Measurements from ENCODE around the gene RFXANK. TPM values are rescaled to one million over a fixed set of nuclear protein-coding genes. Genes with fewer than 3 reads are reported as not detected.

RFXANK gene
- total and polyA plus RNA-seq, 2 donors = 136 to 144 TPM

DNA sequence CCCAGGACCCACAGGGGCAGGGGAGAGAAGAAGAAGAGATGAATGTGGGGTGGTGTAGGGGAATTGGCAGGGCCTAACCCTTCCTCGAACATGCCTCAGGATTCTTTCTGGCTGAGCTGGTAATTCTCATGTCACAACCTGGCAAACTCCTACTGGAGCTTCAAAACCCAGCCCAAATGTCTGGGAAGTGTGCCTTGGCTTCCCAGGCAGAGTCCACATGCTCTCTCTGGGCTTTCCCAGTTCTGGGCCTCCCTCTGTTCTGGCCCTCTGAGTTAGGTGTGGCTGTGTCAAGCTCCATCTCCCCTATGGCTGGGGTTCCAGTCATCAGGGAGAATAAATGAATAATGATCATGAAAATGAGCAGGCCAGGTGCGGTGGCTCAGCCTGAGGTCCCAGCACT, 42.6 kb upstream of the RFXANK start:
- Histone ChIP-seq H3K36me3 (ENCODE audit: control insufficient read depth in 2 of 2, insufficient read depth in 2 of 2, low read length in 1 of 2) (peaks cover 17% of the 10 kb centered on the region in 2 donors), H3K27me3 (ENCODE audit: control insufficient read depth in 2 of 2, insufficient read depth in 1 of 2, low read length in 1 of 2) (no peaks in the 10 kb centered on the region), H3K9me3 (ENCODE audit: control insufficient read depth in 2 of 2, insufficient read depth in 1 of 2, low read length in 1 of 2) (no peaks in the 10 kb centered on the region), H3K4me1 (ENCODE audit: control insufficient read depth in 2 of 2, insufficient read depth in 2 of 2, low read length in 2 of 2) (peaks cover 0 to 5% of the 10 kb centered on the region in 2 donors), H3K27ac (ENCODE audit: low read depth in 1 of 2, low read length in 1 of 2) (no peak overlapping the region), H3K4me3 (ENCODE audit: low read length in 2 of 2) (no peak overlapping the region)
- 99% methylated on average over 2 of the region's 2 CpGs for WGBS
- DNase-seq (ENCODE audit: low read depth in 6 of 9, low spot score in 9 of 9) = no peak

DNA sequence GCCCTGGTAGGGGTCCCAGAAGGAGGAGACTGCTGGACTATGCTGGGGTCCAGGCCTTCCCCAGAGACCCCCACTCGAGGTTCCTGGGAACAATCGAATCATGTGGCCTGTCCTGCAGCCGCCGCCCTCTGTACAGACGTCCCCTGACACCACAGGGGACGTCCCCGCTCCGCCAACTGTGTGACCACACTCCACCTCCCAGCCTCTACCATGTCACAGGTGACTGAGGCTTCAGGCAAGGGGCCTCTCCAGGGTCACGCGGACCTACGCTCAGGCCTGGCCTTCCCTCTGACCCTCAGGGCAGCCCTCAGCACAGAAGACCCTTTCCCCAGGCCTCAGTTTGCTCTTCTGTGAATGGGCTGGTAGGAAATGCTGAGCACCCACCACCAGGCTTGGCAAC, 40.6 kb upstream of the RFXANK start:
- DNase-seq (ENCODE audit: low read depth in 6 of 9, low spot score in 9 of 9) = no peak
- Histone ChIP-seq H3K4me3 (ENCODE audit: low read length in 2 of 2) (no peak overlapping the region), H3K9me3 (ENCODE audit: control insufficient read depth in 2 of 2, insufficient read depth in 1 of 2, low read length in 1 of 2) (no peaks in the 10 kb centered on the region), H3K36me3 (ENCODE audit: control insufficient read depth in 2 of 2, insufficient read depth in 2 of 2, low read length in 1 of 2) (peaks cover 17% of the 10 kb centered on the region in 2 donors), H3K27ac (ENCODE audit: low read depth in 1 of 2, low read length in 1 of 2) (no peak overlapping the region), H3K27me3 (ENCODE audit: control insufficient read depth in 2 of 2, insufficient read depth in 1 of 2, low read length in 1 of 2) (no peaks in the 10 kb centered on the region), H3K4me1 (ENCODE audit: control insufficient read depth in 2 of 2, insufficient read depth in 2 of 2, low read length in 2 of 2) (no peaks in the 10 kb centered on the region)
- WGBS = 90% methylated on average over 11 of the region's 11 CpGs

- Histone ChIP-seq H3K4me3 (ENCODE audit: low read length in 2 of 2) (no peak overlapping the region), H3K27ac (ENCODE audit: low read depth in 1 of 2, low read length in 1 of 2) (no peak overlapping the region), H3K27me3 (ENCODE audit: control insufficient read depth in 2 of 2, insufficient read depth in 1 of 2, low read length in 1 of 2) (no peaks in the 10 kb centered on the region), H3K4me1 (ENCODE audit: control insufficient read depth in 2 of 2, insufficient read depth in 2 of 2, low read length in 2 of 2) (no peaks in the 10 kb centered on the region), H3K36me3 (ENCODE audit: control insufficient read depth in 2 of 2, insufficient read depth in 2 of 2, low read length in 1 of 2) (peaks cover 7 to 15% of the 10 kb centered on the region in 2 donors), H3K9me3 (ENCODE audit: control insufficient read depth in 2 of 2, insufficient read depth in 1 of 2, low read length in 1 of 2) (no peaks in the 10 kb centered on the region)
- 92% methylated on average over 13 of the region's 13 CpGs for WGBS
- DNase-seq (ENCODE audit: low read depth in 6 of 9, low spot score in 9 of 9) = no peak
Observed at GRCh38 chr19:19152668-19153384, 39.2 kb upstream of the RFXANK start.

GRCh38 chr19:19154768-19155494, 37.1 kb upstream of the RFXANK start:
- Histone ChIP-seq H3K4me1 (ENCODE audit: control insufficient read depth in 2 of 2, insufficient read depth in 2 of 2, low read length in 2 of 2) (peaks cover 0 to 4% of the 10 kb centered on the region in 2 donors), H3K36me3 (ENCODE audit: control insufficient read depth in 2 of 2, insufficient read depth in 2 of 2, low read length in 1 of 2) (peaks cover 0 to 5% of the 10 kb centered on the region in 2 donors), H3K4me3 (ENCODE audit: low read length in 2 of 2) (no peak overlapping the region), H3K27ac (ENCODE audit: low read depth in 1 of 2, low read length in 1 of 2) (no peak overlapping the region), H3K9me3 (ENCODE audit: control insufficient read depth in 2 of 2, insufficient read depth in 1 of 2, low read length in 1 of 2) (no peaks in the 10 kb centered on the region), H3K27me3 (ENCODE audit: control insufficient read depth in 2 of 2, insufficient read depth in 1 of 2, low read length in 1 of 2) (no peaks in the 10 kb centered on the region)
- WGBS = 96% methylated on average over 6 of the region's 6 CpGs
- DNase-seq (ENCODE audit: low read depth in 6 of 9, low spot score in 9 of 9) = no peak

DNA sequence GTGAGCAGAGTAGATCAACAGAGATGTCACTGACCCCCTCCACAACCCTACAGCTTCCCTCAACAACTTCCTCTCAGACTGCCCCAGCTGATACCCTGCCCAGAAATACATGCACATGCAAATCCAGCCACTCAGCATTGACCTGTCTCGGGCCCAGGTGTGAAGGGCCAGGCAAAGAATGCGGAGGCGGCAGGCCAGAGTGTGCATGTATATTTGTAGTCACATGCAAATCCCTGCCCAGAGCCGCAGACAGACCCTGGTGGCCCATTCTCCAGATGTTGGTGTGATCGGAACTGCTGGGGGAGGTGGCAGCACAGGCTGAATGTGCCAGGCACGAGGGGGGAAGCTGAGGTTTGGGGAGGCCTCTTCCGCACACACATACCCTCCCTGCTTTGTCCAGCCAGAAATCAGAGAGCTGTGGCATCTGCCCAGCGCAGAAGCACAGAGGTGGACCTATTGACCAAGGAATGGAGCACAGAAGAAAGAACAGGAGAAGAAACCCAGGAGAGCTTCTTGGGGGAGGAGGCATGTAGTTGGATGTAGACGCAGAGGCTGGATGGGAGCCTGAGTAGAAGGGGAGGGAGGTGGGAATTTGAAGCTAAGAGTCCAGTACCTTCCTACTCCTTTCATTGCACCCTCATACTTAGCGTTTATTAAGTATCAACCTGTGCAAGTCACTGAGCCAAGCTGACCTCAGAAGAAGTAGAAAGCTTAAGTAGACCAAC, 36.4 kb upstream of the RFXANK start:
- Histone ChIP-seq H3K4me1 (ENCODE audit: control insufficient read depth in 2 of 2, insufficient read depth in 2 of 2, low read length in 2 of 2) (peaks cover 4 to 11% of the 10 kb centered on the region in 2 donors), H3K9me3 (ENCODE audit: control insufficient read depth in 2 of 2, insufficient read depth in 1 of 2, low read length in 1 of 2) (no peaks in the 10 kb centered on the region), H3K27me3 (ENCODE audit: control insufficient read depth in 2 of 2, insufficient read depth in 1 of 2, low read length in 1 of 2) (no peaks in the 10 kb centered on the region), H3K36me3 (ENCODE audit: control insufficient read depth in 2 of 2, insufficient read depth in 2 of 2, low read length in 1 of 2) (peaks cover 0 to 5% of the 10 kb centered on the region in 2 donors), H3K4me3 (ENCODE audit: low read length in 2 of 2) (no peak overlapping the region), H3K27ac (ENCODE audit: low read depth in 1 of 2, low read length in 1 of 2) (no peak overlapping the region)
- WGBS = 93% methylated on average over 10 of the region's 10 CpGs
- no peak for DNase-seq (ENCODE audit: low read depth in 6 of 9, low spot score in 9 of 9)

GRCh38 chr19:19157808-19158207, 34.2 kb upstream of the RFXANK start:
- Histone ChIP-seq H3K27ac (ENCODE audit: low read depth in 1 of 2, low read length in 1 of 2) (no peak overlapping the region), H3K36me3 (ENCODE audit: control insufficient read depth in 2 of 2, insufficient read depth in 2 of 2, low read length in 1 of 2) (peaks cover 0 to 5% of the 10 kb centered on the region in 2 donors), H3K4me1 (ENCODE audit: control insufficient read depth in 2 of 2, insufficient read depth in 2 of 2, low read length in 2 of 2) (peaks cover 4 to 16% of the 10 kb centered on the region in 2 donors), H3K9me3 (ENCODE audit: control insufficient read depth in 2 of 2, insufficient read depth in 1 of 2, low read length in 1 of 2) (peaks cover 1 to 12% of the 10 kb centered on the region in 2 donors), H3K4me3 (ENCODE audit: low read length in 2 of 2) (no peak overlapping the region), H3K27me3 (ENCODE audit: control insufficient read depth in 2 of 2, insufficient read depth in 1 of 2, low read length in 1 of 2) (no peaks in the 10 kb centered on the region)
- DNase-seq (ENCODE audit: low read depth in 6 of 9, low spot score in 9 of 9) = no peak
- WGBS = 80% methylated on average over 6 of the region's 6 CpGs

GRCh38 chr19:19159534-19159933, 32.5 kb upstream of the RFXANK start:
- Histone ChIP-seq H3K36me3 (ENCODE audit: control insufficient read depth in 2 of 2, insufficient read depth in 2 of 2, low read length in 1 of 2) (peaks cover 0 to 5% of the 10 kb centered on the region in 2 donors), H3K27ac (ENCODE audit: low read depth in 1 of 2, low read length in 1 of 2) (no peak overlapping the region), H3K4me1 (ENCODE audit: control insufficient read depth in 2 of 2, insufficient read depth in 2 of 2, low read length in 2 of 2) (peaks cover 4 to 16% of the 10 kb centered on the region in 2 donors), H3K27me3 (ENCODE audit: control insufficient read depth in 2 of 2, insufficient read depth in 1 of 2, low read length in 1 of 2) (no peaks in the 10 kb centered on the region), H3K4me3 (ENCODE audit: low read length in 2 of 2) (no peak overlapping the region), H3K9me3 (ENCODE audit: control insufficient read depth in 2 of 2, insufficient read depth in 1 of 2, low read length in 1 of 2) (peaks cover 1 to 13% of the 10 kb centered on the region in 2 donors)
- DNase-seq (ENCODE audit: low read depth in 6 of 9, low spot score in 9 of 9) = no peak
- over 99% methylated on average over 4 of the region's 4 CpGs for WGBS

GRCh38 chr19:19160461-19161035, 31.5 kb upstream of the RFXANK start:
- peak in 1 of 9 donors; percentile 34 for DNase-seq (ENCODE audit: low read depth in 6 of 9, low spot score in 9 of 9)
- Histone ChIP-seq H3K27ac (ENCODE audit: low read depth in 1 of 2, low read length in 1 of 2) (no peak overlapping the region), H3K9me3 (ENCODE audit: control insufficient read depth in 2 of 2, insufficient read depth in 1 of 2, low read length in 1 of 2) (peaks cover 1 to 13% of the 10 kb centered on the region in 2 donors), H3K36me3 (ENCODE audit: control insufficient read depth in 2 of 2, insufficient read depth in 2 of 2, low read length in 1 of 2) (peaks cover 0 to 5% of the 10 kb centered on the region in 2 donors), H3K27me3 (ENCODE audit: control insufficient read depth in 2 of 2, insufficient read depth in 1 of 2, low read length in 1 of 2) (no peaks in the 10 kb centered on the region), H3K4me1 (ENCODE audit: control insufficient read depth in 2 of 2, insufficient read depth in 2 of 2, low read length in 2 of 2) (peaks cover 4 to 16% of the 10 kb centered on the region in 2 donors), H3K4me3 (ENCODE audit: low read length in 2 of 2) (no peak overlapping the region)
- WGBS = 26% methylated on average over 26 of the region's 26 CpGs

All from thymus (tissue), 11 donors.